Measurements from ENCODE around the gene OR2V2.

The OR2V2 gene

DNA sequence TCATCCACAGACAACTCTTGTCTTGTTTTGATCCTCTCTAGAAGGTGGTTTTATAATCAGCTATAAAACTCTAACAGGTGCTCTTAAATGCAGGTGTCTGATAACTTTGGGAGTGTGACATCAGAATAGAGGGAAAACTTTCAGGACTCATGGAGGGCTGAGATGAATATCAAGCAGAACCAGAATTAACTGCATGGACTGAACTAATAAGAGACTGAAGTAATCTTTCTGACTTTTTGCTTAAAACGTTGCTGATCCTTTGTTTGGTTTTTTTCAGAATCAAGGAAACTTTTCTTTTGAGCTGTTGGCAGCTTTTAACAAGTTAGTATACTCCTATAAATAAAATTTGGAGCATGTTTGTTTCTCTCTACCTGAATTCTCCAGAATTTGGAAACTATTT lies 2.3 kb upstream of the OR2V2 start:
- DNase-seq (ENCODE audit: low spot score), result no peak

GRCh38 chr5:181149355-181149754 lies 2.0 kb downstream of the OR2V2 start:
- no peak for DNase-seq (ENCODE audit: low spot score)

GRCh38 chr5:181149806-181150733 lies 2.7 kb downstream of the OR2V2 start:
- no peak for DNase-seq (ENCODE audit: low spot score)

DNA sequence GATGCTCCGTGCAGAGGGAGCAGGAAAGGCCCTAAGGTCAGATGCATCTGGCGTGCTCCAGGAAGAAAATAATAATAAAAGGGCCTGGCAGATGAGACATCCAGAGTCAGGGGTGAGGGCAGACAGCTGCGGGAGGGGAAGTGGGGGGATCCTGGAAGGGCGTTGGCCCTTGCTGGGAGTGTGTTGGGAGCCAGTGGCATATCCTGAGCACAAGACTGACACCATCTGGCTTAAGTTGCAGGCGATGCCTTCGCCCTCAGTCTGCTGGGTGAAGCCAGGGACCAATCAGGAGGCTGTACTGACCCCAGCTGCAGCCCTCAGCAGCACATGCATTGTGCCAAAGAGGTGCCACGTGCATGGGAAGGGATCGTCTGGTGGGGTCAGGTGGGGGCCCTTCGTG lies 3.8 kb downstream of the OR2V2 start:
- DNase-seq (ENCODE audit: low spot score), result no peak

DNA sequence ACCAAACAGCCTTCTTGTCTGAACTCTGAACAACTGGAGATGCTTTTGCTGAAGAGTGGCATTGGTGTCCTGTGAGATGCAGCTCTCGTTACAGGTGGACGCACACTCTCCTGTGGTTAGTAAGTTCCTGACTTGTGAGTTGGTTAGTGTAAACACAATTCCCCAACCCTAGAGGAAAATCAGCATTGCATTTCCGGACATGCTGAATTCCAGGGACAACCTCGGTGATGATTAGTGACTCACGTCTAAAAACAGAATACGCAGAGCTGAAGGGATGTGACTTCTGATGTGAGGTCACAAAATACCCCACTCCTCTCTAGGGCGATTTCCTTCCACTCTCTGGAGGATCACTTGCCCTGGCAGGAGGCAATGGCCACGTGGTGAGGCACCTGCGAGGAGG lies 5.0 kb downstream of the OR2V2 start:
- no peak for DNase-seq (ENCODE audit: low spot score)

DNA sequence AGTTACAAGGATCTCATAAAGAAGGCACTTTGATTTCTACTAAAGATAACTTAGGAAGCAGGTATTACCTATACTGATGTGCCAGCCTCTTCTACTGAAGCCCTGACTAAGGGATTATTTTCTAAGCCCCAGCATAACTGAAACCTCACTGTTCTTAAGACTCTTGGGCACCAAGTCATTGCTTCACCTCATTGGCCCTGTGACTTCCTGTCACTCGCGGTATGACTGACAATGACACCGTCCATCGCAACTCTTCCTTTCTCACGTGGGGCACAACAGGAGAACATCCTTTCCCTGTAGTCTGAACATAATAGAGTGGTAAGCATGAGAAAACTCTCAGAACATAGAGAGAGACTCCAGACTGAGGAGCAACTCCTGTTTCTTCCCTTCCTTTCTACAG lies 6.4 kb downstream of the OR2V2 start:
- no peak for DNase-seq (ENCODE audit: low spot score)

GRCh38 chr5:181156758-181157157 lies 9.4 kb downstream of the OR2V2 start:
- DNase-seq (ENCODE audit: low spot score), result no peak

GRCh38 chr5:181158869-181159268 lies 11.5 kb downstream of the OR2V2 start:
- DNase-seq (ENCODE audit: low spot score), result no peak

GRCh38 chr5:181159286-181160151 lies 12.1 kb downstream of the OR2V2 start:
- peak; percentile 81 for DNase-seq (ENCODE audit: low spot score)

- DNase-seq (ENCODE audit: low spot score), result peak; percentile 55
These were observed 12.9 kb downstream of the OR2V2 start for GRCh38 chr5:181160152-181160754.

- peak; percentile 66 for DNase-seq (ENCODE audit: low spot score)
These were observed 13.6 kb downstream of the OR2V2 start for GRCh38 chr5:181160755-181161533.

GRCh38 chr5:181161534-181162175 lies 14.3 kb downstream of the OR2V2 start:
- DNase-seq (ENCODE audit: low spot score), result no peak

DNA sequence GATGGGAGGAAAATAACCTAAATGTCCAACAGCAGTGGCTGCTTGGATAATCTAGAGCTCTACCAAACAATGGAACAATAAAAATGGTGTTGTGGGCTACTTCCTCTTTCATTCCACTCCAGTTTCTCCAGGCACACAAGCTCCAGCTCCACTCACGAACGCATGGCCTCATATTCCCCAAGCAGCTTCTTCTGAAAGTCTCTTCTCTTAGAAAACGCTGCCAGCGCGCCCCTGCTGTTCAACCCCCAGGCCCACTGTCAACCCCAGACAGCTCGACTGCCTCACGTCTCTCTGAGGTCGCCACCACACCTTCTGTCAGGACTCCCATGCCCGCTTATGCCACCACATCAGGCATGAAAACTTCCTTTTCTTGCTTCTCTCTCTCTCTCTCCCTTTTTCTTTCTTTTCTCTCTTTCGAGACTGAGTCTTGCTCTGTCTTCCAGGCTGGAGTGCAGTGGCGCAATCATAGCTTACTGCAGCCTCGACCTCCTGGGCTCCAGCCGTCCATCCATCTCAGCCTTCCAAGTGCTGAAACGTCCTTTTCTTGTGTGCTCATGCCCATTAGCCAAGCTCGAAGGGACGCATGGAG lies 16.2 kb downstream of the OR2V2 start:
- DNase-seq (ENCODE audit: low spot score), result no peak

DNA sequence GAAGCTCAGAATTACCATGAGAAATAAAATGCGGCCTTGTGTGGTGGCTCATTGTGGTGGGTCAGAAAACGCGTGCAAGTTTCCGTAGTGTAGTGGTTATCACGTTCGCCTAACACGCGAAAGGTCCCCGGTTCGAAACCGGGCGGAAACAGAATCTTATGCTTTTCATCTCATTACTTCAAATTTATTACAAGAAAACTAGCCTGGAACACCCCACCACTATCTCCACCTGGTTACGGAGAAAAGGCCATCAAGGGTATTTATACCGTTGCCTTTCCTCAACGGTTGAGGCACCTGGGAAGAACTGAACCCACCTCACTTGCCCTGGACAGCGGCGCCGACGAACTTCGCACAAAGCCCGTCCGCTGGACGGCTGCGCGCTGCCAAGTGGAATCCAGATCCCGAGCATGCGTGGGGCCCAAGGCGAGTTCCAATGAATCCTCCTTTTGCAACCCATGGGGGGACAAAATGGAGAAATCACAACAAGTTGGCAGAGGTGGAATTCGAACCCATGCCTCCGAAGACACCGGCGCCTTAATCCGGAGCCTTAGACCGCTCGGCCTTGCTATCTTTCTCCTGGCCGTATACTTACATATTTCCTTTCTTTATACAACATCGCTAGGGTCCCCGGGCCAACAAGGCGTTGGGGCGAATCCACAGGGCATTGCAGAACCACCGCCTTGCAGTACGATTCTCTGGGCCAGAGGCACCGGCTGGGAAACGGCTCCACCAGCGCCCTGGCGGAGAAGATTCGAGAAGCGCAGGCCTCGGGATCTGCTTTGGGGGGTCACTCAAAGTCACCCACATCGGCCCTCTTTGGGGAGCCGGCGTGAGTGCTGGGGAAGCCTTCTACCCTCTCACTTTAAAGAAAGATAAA lies 16.9 kb downstream of the OR2V2 start:
- no peak for DNase-seq (ENCODE audit: low spot score)

DNA sequence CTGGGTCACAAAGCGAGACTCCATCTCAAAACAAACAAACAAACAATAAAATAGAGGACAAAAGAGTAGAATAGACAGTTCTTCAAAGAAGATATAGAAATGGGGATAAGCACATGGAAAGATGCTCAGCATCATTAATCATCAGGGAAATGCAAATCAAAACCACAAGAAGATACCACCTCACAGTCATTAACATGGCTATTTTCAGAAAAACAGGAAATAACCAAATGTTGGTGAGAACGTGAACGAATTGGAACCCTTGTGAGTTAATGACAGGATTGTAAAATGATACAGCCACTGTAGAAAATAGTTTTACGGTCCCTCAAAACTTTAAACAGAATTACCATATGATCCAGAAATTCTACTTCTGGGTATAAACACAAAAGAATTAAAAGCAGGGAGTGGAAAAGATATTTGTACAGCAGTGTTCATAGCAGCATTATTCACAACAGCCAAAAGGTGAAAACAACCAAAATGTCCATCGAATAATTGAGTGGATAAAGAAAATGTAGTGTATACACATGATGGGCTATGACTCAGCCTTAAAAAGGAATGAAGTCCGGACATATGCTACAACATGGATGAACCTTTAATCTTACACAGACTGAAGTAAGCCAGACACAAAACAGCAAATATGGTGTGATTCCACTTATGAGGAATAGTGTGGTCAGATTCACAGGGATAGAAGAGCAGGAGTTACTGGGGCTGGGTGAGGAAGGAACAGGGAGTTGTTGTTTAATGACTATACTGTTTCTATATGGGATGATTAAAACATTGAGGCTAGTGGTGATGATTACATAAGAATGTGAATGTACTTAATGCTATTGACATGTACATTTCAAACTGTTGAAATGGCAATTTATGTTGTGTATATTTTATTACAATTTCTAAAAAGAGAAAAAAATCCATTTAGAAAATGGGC lies 19.7 kb downstream of the OR2V2 start:
- no peak for DNase-seq (ENCODE audit: low spot score)

- no peak for DNase-seq (ENCODE audit: low spot score)
These were observed 20.6 kb downstream of the OR2V2 start for GRCh38 chr5:181167814-181168488.

DNA sequence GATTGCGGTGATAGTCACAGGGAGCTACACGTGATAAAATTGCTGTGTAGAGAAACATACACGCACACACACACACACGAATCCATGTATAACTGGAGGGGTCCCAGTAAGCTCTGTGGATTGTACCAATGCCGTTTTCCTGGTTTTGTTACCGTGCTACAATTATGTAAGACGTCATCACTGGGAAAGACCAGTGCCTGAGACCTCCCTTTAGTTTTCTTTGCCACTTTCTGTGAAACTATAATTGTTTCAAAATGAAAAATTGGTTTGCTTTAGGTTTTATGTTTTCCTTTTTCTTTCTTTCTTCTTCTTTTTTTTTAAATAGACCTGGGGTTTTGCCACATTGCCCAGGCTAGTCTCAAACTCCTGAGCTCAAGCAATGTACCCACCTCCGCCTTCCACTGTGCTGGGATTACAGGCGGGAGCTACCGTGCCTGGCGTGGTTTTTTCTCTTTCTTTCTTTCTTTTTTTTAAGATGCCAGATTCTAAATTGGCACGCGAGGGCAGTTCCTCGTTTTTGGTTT lies 21.3 kb downstream of the OR2V2 start:
- no peak for DNase-seq (ENCODE audit: low spot score)
